Liver (tissue), 9 donors: Measurements from ENCODE around the gene RNF8. TPM values are rescaled to one million over a fixed set of nuclear protein-coding genes. Genes with fewer than 3 reads are reported as not detected.

Experiments used
- DNase-seq: peaks from one replicate; pipeline ENCODE4 v3.0.0-alpha.2; 2017; ENCODE audit warnings: low spot score
- H3K27ac ChIP-seq, 2 donors: one replicate each; pipeline ENCODE4 v1.7.0; 2013; ENCODE audit warnings: inconsistent platforms in 2 of 2, low read length in 2 of 2, control low read depth in 1 of 2, low read depth in 1 of 2, mild to moderate bottlenecking in 1 of 2
- H3K27me3 ChIP-seq, 4 donors: one replicate each; pipeline versions ENCODE4 v1.6.1 to v1.7.0; 2013; ENCODE audit warnings: low read length in 3 of 4, inconsistent platforms in 1 of 4, mild to moderate bottlenecking in 1 of 4, moderate library complexity in 1 of 4; ENCODE audit not compliant: control insufficient read depth in 4 of 4, insufficient read depth in 4 of 4
- H3K36me3 ChIP-seq, 4 donors: one replicate each; pipeline versions ENCODE4 v1.6.1 to v1.7.0; 2013; ENCODE audit warnings: low read length in 3 of 4, mild to moderate bottlenecking in 3 of 4, low read depth in 1 of 4, moderate library complexity in 1 of 4; ENCODE audit not compliant: control insufficient read depth in 4 of 4, insufficient read depth in 3 of 4
- H3K4me1 ChIP-seq, 4 donors: one replicate each; pipeline versions ENCODE4 v1.6.1 to v1.7.0; 2013; ENCODE audit warnings: low read length in 3 of 4, mild to moderate bottlenecking in 3 of 4, moderate library complexity in 1 of 4; ENCODE audit not compliant: control insufficient read depth in 4 of 4, insufficient read depth in 4 of 4
- H3K4me3 ChIP-seq, 3 donors: one replicate each; pipeline versions ENCODE4 v1.6.1 to v1.7.0; 2013; ENCODE audit warnings: low read length in 3 of 3, control low read depth in 1 of 3, low read depth in 1 of 3, mild to moderate bottlenecking in 1 of 3
- H3K9ac ChIP-seq, 2 donors: one replicate each; pipeline ENCODE4 v1.7.0; 2013; ENCODE audit warnings: low read length in 2 of 2, mild to moderate bottlenecking in 2 of 2, moderate library complexity in 2 of 2, control low read depth in 1 of 2, low read depth in 1 of 2
- H3K9me3 ChIP-seq, 4 donors: one replicate each; pipeline versions ENCODE4 v1.6.1 to v1.7.0; 2013; ENCODE audit warnings: low read length in 3 of 4; ENCODE audit not compliant: control insufficient read depth in 4 of 4
- CTCF ChIP-seq: fragments of 150-350 bp; IDR thresholded peaks from 2 replicates; pipeline ENCODE4 v1.5.1; 2017; ENCODE audit warnings: improper control_type of control experiment, low read depth, low read length; ENCODE audit not compliant: missing input control
- FOXA2 ChIP-seq: IDR thresholded peaks from 2 replicates; pipeline ENCODE4 v1.6.1; 2016; ENCODE audit warnings: antibody characterized with exemption
- GABPA ChIP-seq, 2 donors: IDR thresholded peaks in 1 of 2; conservative IDR thresholded peaks in 1 of 2; 2 replicates each; pipeline ENCODE4 v1.6.1; 2016; ENCODE audit warnings: antibody characterized with exemption in 2 of 2, mild to moderate bottlenecking in 1 of 2, moderate library complexity in 1 of 2
- HNF4G ChIP-seq: IDR thresholded peaks from 2 replicates; pipeline ENCODE4 v1.6.1; 2016; ENCODE audit warnings: antibody characterized with exemption
- JUND ChIP-seq, 2 donors: IDR thresholded peaks; 2 replicates each; pipeline ENCODE4 v1.6.1; 2016; ENCODE audit warnings: antibody characterized with exemption in 2 of 2
- MAX ChIP-seq: IDR thresholded peaks from 2 replicates; pipeline ENCODE4 v1.6.1; 2016; ENCODE audit warnings: antibody characterized with exemption
- NR2F2 ChIP-seq: IDR thresholded peaks from 2 replicates; pipeline ENCODE4 v1.6.1; 2016; ENCODE audit warnings: antibody characterized with exemption
- RAD21 ChIP-seq, 2 donors: IDR thresholded peaks; 2 replicates each; pipeline ENCODE4 v1.6.1; 2016; ENCODE audit warnings: antibody characterized with exemption in 2 of 2, mild to moderate bottlenecking in 2 of 2
- REST ChIP-seq: IDR thresholded peaks from 2 replicates; pipeline ENCODE4 v1.6.1; 2016; ENCODE audit warnings: antibody characterized with exemption, mild to moderate bottlenecking
- RXRA ChIP-seq, 2 donors: IDR thresholded peaks; 2 replicates each; pipeline ENCODE4 v1.6.1; 2017 to 2018; ENCODE audit warnings: antibody characterized with exemption in 2 of 2, mild to moderate bottlenecking in 1 of 2
- SP1 ChIP-seq: IDR thresholded peaks from 2 replicates; pipeline ENCODE4 v1.6.1; 2018; ENCODE audit warnings: antibody characterized with exemption, mild to moderate bottlenecking
- TAF1 ChIP-seq: conservative IDR thresholded peaks from 2 replicates; pipeline ENCODE4 v1.6.1; 2016; ENCODE audit warnings: antibody characterized with exemption, mild to moderate bottlenecking
- YY1 ChIP-seq: IDR thresholded peaks from 2 replicates; pipeline ENCODE4 v1.6.1; 2016; ENCODE audit warnings: antibody characterized with exemption, mild to moderate bottlenecking
- ZBTB33 ChIP-seq: IDR thresholded peaks from 2 replicates; pipeline ENCODE4 v1.6.1; 2016; ENCODE audit warnings: antibody characterized with exemption
- WGBS: extraction: QIAGEN DNeasy Blood & Tissue Kit; methylation state at CpG from one replicate; pipeline ENCODE4 v1.1.7; 2013; 5-methylcytosine and 5-hydroxymethylcytosine counted together
- polyA plus RNA-seq, 2 donors: library from polyadenylated mRNA; stranded (reverse) in 1 of 2; unstranded in 1 of 2; fragments of 200-250 nt in 1 of 2; fragments of >200 nt in 1 of 2; fragmentation: Nextera tagmentation in 1 of 2; extraction: Ambion mirVana in 1 of 2; gene quantifications; one replicate each; pipeline versions ENCODE4 v1.2.1 to v1.2.3, GENCODE V29; 2013 to 2015
- total RNA-seq, 2 donors: library from RNA; depleted of rRNA; stranded (reverse); fragments of >200 nt; gene quantifications; one replicate each; pipeline ENCODE4 v1.2.3, GENCODE V29; 2014
- donor health status: healthy.
- donor health status: healthy.
- donor health status: healthy.
- donor health status: healthy.
- donor health status: healthy.

The RNF8 gene
- total and polyA plus RNA-seq, 4 donors: 6.1 to 9.9 (median 7.5) TPM

- peaks cover 0 to 6% (median 0%) of the 10 kb centered on the region in 4 donors for H3K4me1 ChIP-seq
- H3K9ac ChIP-seq: no peak overlapping the region
- no peak overlapping the region for H3K27ac ChIP-seq
- TF ChIP-seq CTCF (no peak), SP1 (no peak), REST (no peak), YY1 (no peak), MAX (no peak), HNF4G (no peak), RXRA (IDR thresholded peaks at IDR 0.05) (no peak), FOXA2 (no peak), RAD21 (IDR thresholded peaks at IDR 0.05) (no peak), GABPA (IDR thresholded peaks at IDR 0.05 in 1 of 2, conservative IDR thresholded peaks at IDR 0.05 in 1 of 2) (no peak), ZBTB33 (no peak)
- no peak overlapping the region for H3K4me3 ChIP-seq
- no peak for DNase-seq
- peaks cover 1 to 18% (median 11%) of the 10 kb centered on the region in 4 donors for H3K36me3 ChIP-seq
- no peaks in the 10 kb centered on the region for H3K9me3 ChIP-seq
- WGBS: 95% methylated on average over 1 of the region's 1 CpG
- H3K27me3 ChIP-seq: no peaks in the 10 kb centered on the region
Observed at GRCh38 chr6:37373822-37374471, 20.2 kb downstream of the RNF8 start.

GRCh38 chr6:37375376-37375775, 21.6 kb downstream of the RNF8 start:
- Histone ChIP-seq H3K27ac (no peak overlapping the region), H3K4me3 (no peak overlapping the region), H3K4me1 (peaks cover 0 to 6% (median 0%) of the 10 kb centered on the region in 4 donors), H3K36me3 (peaks cover 3 to 15% (median 5%) of the 10 kb centered on the region in 4 donors), H3K27me3 (no peaks in the 10 kb centered on the region), H3K9me3 (no peaks in the 10 kb centered on the region), H3K9ac (no peak overlapping the region)
- DNase-seq: no peak
- TF ChIP-seq RXRA (IDR thresholded peaks at IDR 0.05): no peak
- TF ChIP-seq NR2F2: no peak
- TF ChIP-seq TAF1: no peak
- no peak for TF ChIP-seq MAX
- TF ChIP-seq ZBTB33: no peak
- TF ChIP-seq SP1: no peak
- TF ChIP-seq JUND (IDR thresholded peaks at IDR 0.05): no peak
- no peak for TF ChIP-seq HNF4G
- no peak for TF ChIP-seq FOXA2
